GM21515 (cell line): ENCODE results near the gene PIAS1.

Source experiments
- ATAC-seq: cut with Tn5 transposase; IDR thresholded peaks from one replicate; pipeline ENCODE4 v1.9.1; 2021; ENCODE audit not compliant: unreplicated experiment

Gene PIAS1

DNA sequence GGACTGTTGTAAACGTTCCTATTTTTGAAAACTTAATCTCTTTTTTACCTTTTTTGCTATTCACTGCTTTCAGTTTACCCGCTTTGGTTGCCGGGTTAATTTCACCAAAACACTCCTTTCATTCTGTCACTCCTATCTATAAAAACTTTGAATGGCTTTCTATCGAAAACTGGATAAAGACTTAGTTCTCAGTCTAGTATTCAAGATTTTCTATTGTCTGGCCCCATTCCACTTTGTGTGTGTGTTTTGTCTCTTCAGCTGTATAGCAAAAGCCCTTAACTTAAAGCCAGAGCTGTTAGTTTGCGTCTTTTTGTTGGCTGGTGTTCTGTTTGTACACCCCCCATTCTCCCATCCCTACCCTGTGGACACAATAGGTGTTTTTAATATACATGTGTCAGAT lies 7.5 kb downstream of the PIAS1 start:
- no peak for ATAC-seq

DNA sequence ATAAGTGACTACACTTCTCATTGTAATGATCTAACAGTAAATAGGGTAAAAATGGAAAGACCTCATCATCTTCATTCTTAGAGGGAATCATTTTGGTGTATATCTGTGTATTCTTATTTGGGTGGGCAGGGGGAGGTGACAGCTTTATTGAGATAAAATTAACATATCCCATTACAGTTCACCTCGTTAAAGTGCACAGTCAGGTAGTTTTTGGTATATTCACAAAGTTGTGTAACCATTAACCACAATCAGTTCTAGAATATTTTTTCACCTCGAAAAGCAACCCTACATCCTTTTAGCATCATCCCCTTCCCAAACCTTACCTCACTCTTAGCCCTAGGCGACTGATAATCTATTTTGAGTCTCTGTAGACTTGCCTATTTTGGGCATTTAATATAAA lies 8.1 kb downstream of the PIAS1 start:
- ATAC-seq = no peak

DNA sequence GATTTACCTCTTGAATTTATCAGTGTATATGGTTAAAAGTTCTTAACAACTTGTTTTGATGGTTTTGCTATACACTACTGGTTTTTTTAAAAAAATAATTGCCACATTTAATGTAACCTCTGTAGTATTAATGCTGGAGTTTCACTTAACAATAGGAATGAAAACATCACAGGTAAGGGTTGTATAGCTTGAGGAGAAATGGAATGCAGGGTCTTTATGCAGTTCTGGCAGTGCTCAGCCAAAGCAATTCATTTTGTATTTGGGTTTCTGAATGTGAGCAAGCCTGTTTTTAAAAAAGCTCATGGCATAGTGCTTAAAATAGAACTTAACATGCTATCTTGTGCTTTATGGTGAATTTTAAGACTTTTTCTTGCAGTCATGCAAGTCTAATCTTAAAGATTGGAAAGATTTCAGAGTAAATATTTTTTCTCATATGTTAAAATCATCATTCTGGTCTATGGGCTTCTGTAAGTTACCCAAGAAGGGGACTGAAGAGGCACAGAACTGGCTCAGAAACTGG lies 8.9 kb downstream of the PIAS1 start:
- ATAC-seq = no peak

DNA sequence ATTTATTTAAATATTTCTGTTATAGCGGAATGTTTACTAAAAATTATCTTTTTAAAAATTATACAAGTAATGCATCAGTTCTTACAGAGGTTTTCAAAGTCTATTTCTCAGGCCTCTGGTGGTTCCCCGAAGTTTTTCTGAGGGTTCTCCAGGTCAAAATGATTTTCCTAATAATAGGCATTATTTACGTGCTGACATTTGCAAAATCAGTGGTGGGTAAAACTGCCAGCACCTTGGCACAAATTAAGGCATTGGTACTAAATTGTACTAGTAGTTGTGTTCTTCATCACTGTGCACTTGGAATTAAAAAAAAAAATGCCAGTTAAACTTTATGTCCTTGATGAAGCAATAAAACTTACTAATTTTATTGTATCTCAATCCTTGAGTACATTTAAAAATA lies 9.5 kb downstream of the PIAS1 start:
- ATAC-seq = no peak

DNA sequence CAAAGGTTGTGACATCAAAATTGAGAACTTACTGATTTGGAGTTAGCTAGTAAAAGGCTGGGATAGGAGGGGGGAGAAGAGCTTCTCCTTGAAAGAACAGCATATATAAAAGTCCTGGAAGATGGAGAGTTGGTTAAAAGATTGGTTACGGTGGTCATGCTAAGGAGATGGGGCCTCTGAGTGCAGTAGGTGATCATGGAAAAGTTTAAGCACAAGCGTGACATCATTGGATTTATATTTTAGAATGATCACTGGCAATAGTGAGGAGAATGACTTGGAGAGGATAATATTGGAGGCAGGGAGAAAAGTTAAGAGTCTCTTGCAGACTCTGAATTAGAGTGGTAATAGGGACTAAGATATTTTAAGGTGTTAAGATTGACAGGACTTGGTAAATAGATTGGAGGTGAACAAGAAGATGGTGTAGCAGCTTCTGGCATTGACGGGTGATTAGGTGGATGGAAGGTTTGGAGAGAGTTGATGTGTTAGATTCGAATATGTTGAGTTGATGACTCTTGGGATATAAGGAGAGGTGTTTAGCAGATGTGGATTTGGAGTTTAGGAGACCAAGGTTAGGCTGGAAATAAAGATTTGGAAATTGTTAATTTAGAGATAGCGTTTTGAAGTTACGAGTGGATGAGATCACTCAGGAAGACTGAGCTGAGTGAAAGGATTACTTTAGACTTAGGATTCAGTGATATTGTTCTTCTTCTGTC lies 19.6 kb downstream of the PIAS1 start:
- no peak for ATAC-seq

DNA sequence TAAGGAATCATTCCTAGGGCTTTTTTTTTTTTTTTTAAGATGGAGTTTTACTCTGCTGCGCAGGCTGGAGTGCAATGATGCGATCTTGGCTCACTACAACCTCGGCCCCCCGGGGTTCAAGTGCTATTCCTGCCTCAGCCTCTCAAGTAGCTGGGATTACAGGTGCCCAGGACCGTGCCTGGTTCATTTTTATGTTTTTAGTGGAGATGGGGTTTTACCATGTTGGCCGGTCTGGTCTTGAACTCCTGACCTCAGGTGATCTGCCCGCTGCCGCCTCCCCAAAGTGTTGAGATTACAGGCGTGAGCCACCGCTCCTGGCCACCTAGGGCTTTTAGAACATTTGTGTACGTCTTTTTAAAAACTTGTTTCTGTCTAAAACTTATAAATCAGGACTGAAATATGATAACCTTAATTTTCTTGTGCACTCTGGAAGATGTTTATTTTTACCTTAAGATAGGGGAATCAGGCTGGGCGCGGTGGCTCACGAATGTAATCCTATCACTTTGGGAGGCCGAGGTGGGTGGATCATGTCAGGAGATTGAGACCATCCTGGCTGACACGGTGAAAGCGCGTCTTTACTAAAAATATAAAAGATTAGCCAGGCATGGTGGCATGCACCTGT lies 21.8 kb downstream of the PIAS1 start:
- ATAC-seq = no peak

DNA sequence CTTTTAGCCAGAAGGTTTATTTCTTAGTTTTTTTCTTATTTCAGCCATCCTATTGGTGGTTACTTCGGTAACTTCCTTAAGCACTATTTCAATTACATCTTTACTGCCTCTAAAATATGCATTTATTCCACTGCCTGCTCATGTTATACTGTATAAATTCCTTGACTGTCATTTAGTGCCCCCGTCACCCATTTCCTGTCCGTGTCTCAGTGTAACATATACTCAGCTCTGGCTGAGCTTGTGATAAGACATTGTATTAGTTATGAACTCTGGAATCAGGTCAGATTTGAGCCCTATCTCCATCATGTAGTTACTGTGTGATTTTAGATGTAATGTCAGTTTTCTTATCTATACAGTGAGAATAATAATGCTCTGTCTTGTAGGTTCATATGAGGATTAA lies 24.2 kb downstream of the PIAS1 start:
- no peak for ATAC-seq

DNA sequence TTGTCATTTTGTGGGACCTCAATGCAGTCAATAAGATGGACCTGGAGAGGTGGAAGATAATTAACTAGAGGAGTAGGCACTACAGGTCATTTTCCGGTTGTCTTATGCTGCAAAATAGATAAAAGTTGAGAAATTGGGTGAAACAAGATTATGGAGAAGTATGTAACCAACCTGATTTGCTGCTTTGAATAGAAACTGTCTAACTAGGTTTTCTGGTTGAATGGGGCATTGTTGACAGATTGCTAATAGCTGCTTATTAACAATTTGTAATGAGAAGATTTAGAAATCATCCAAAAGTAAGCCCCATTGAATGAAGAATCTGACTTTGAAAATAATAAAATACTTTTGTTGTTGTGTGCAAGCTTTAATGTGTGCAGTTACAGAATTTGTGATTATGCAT lies 26.2 kb downstream of the PIAS1 start:
- ATAC-seq = no peak

DNA sequence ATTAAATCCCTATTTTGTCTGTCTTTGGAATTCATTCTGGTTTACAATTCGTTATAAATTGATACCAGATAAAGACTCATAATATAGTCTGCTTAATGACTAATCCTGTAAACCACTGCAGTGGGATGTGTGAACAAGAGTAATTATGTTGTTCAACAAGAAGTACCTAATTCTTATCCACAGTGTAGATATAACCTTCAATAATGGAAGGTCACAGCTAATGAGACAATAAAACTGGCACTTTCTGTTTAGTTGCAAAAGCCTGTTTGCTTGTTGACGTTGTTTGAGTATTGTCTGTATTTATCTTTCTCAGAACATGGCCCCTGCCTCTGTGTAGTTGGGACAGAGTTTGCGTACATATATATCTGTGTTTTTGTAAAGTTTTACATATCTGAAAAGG lies 26.7 kb downstream of the PIAS1 start:
- ATAC-seq = no peak

DNA sequence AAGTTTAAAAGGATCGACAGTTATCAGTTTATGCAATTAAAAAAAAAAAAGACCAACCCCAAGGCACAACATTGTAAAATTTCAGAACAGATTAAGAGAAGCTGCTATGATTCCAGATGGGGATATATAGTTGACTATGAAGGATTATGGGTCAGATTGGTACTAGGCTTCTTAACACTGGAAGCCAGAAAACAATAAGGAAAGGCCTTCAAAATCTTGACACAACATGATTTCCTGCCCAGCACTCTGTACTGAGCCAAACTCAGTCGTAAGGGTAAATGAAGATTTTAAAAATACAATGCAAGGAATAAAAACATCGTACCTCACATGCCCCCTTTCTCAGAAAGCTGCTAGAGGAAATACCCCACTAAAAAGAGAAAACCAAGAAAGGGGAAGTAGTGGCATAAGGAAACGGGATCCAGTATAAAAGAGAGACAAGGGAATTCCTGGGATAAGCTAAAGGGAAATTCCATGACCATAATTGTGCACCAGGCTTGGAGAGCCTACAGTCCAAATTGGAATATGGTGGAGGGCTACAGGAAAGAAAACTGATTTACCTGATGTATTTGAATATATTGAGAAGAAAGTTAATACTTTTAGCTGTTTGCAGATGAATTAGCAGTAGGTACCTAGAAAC lies 27.9 kb downstream of the PIAS1 start:
- no peak for ATAC-seq

DNA sequence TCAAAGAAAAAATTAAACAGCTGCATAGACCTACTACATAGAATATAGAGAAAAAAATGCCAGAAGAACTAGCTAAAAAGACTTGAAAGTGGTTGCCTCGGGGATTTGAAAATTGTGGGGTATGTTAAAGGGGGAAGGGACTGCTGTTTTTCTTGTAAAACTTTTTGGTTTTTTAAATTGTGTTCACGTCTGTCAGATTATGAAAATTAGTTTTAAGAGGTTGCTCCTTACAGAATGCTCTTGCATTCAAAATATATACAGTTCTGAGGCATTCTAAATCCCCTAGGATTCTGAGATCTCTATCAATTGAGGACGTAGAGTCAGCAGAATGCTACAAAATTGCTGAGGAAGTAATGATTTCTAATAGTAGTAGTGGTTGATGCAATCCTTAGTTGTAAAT lies 28.6 kb downstream of the PIAS1 start:
- no peak for ATAC-seq

DNA sequence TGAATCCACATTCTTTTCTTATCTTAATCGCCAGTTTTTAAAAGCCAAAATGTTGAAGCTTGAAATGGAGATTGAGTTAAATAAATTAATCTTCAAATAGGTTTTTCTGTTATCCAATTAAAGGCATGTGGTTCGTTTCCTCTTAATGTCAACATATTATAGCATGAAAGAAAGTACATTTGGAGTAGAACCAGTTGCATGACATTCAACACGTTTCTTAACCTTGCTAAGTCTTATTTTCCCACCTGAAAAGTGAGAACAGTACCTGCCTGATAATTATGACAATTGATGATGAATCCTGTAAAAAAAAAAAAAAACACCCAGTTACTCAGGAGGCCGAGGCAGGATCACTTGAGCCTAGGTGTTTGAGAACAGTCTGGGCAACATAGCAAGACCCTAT lies 29.3 kb downstream of the PIAS1 start:
- no peak for ATAC-seq

DNA sequence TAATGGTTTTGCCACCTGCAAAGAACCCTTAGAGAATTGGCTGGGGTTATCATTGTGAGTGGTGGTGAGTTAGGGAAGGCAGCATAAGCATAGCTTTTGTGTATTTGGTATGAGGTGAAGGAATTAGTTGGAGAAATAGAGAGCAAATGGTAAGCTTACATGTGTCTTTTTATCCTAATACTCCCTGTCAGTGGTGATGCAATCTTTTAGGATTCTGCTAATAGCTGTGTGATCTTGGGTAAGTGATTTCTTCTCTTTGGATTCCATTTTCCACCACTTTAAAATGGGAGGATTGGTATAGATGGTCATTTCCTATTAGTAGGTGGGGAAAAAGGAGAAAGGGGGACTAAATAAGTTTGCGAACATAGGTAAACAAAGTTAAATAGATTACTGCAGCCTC lies 30.9 kb downstream of the PIAS1 start:
- no peak for ATAC-seq

DNA sequence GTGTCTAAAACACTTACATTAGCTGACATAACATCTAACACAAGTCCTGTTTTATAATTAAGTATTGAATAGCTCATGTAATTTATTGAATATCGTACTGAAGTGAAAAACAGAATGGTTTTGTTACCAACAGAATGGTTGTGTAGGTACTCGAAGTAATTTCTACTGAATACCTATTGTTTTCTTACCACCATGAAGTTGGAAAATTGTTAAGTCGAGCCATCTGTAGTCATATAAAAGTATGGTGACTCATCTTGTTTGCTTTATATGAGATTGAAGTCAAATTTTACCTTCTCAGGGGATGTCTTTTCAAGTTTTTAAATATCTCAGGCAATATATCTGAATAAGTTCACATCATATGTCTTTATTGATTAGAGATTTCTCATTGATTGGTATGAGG lies 37.6 kb downstream of the PIAS1 start:
- ATAC-seq = no peak

DNA sequence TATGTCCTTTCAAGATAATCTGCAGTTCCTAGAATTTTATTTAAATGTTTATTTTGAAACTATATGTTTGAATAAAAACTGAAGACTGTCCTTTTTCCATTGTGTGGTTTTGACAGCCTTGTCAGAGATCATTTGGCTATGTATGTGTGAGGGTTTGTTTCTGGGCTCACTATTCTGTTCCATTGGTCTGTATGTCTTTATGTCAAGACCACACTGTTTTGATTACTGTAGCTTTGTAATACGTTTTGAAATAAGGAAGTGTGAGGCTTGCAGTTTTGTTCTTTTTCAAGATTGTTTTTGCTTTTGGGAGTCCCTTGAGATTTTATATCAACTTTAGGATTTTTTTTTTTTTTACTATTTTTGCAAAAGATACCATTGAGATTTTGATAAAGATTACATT lies 42.0 kb downstream of the PIAS1 start:
- ATAC-seq = no peak

DNA sequence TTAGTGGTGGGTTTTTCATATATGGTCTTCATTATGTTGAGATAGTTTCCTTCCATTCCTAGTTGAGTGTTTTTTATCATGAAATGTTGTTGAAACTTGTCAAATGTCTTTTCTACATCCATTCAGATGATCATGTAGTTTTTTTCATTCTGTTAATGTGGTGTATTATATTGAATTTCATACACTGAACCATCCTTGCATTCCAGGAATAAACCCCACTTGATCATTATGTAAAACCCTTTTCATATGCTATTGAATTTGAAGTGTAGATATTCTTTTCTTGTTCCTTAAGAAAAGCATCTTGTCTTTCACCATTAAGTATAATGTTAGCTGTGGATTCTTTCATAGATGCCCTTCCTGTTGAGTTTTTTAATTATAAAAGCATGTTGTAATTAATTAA lies 42.9 kb downstream of the PIAS1 start:
- ATAC-seq = no peak

DNA sequence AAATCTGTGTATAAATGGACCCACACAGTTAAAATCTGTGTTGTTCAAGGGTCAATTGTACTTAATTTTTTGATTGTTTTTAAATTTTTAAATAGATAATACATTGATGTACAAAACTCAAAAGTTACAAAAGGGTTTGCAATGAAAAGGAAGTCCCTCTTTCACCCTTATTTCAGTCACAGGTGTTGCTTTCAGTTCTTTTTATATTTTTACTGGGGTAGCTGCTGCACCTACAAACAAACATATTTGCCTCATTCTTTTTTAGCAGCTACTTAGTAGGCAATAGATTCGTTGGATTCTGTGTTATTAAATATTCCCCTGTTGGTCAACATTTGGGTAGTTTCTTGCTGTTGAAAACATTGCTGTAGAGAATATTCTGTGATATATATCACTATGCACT lies 44.4 kb downstream of the PIAS1 start:
- no peak for ATAC-seq

DNA sequence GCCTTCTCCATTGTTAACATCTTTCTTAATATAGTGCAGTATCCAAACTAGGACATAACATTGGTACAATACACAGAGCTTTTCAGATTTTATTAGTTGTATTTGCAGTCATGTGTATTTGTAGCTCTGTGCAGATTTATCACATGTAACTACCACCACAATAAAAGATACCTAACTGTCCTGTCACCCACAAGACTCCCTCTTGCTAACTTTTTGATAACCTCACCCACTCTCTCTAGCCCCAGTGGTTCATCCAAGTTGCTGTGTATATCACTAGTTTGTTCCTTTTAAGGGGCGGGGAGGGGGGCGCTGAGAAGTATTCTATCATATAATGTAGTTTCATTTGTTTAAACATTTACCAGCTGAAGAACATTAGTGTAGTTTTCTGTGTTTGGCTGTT lies 46.1 kb downstream of the PIAS1 start:
- ATAC-seq = no peak

DNA sequence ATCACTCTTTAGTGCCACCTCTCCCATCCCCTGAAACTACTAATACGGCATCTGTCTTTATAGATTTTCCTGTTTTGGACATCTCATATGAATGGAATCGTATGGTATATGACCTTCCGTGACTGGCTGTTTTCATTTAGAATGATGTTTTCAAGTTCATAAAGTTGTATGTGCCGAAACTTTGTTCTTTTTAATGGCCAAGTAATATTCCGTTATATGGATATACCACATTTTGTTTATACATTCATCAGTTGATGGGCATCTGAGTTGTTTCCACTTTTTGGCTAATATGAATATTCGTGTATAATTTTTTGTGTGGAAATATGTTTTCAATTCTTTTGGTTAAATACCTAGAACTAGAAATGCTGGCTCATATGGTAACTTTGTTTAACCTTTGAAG lies 49.5 kb downstream of the PIAS1 start:
- no peak for ATAC-seq

DNA sequence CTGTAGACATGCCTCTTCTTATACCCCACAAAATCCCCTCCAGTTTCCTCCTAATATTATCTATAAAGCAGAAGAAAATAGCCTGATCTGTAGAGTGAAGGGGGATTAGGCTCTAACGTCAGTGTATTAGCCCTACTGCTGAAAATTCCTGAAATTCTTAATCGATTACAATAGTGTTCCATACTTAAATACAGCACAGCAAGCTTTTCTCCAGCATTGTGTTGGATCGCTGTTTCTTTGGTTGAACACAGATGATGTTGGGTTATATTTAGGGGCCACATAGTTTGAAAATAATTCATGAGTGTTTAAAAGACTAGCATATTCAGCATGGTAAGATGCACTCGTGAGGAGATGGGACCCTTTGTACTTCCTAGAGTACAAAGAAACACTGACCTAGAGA lies 52.5 kb downstream of the PIAS1 start:
- ATAC-seq = no peak

DNA sequence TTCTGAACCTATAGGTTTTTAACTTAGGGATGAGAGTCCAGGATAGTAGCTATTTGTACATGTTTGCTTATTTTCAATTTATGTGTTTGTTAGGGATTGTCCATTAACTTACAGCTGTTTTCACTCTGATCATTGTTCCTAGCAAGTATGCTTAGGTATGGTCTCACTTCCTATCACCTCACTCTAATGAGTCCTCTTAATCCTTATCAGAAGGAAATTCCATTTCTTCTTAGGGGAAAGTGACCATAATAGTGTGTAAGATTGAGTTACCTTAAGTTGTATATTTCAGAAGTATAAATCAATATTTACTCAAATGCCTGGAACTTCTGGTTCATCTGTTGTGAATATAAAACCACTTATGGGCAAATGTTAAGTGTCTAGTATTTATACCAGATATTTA lies 53.0 kb downstream of the PIAS1 start:
- ATAC-seq = no peak

DNA sequence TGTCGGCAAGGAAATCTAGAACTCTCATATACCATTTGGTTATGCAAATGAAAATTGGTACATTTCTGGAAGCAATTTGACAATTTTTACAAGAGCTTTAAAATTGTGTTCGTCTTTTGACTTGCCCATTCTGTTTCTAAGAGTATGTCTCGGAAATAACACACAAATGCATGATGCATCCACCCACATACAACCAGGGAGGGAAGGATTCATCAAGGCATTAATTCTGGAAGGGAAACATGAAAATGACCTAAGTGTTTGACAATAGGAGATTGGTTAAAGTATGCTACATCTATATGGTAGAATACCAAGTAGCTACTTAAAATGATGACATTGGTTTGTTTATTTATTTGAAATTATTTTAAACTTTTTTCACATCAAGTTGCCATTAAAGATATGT lies 58.6 kb downstream of the PIAS1 start:
- no peak for ATAC-seq
